ENCODE data around the gene FZR1.

- TF ChIP-seq CTCF (IDR thresholded peaks at IDR 0.05; ENCODE audit: borderline replicate concordance, extremely low read depth, low read length, poor library complexity, severe bottlenecking) (no peak), EZH2 (IDR thresholded peaks at IDR 0.05; ENCODE audit: borderline replicate concordance, low read depth, low read length, severe bottlenecking) (no peak)
These were observed 22.0 kb downstream of the FZR1 start for GRCh38 chr19:3528080-3528479.

Measured in DND-41 (cell line).